Fibroblast of lung (primary cell): ENCODE results near the gene NUP93. TPM values are rescaled to one million over a fixed set of nuclear protein-coding genes. Genes with fewer than 3 reads are reported as not detected.
"Not testable (repeated sequence)": the region's sequence is repeated elsewhere in the genome, so short reads cannot be mapped to it uniquely, and the experiment has no call there.

Experiments used
- DNase-seq, 2 donors: peaks; one replicate each; pipeline versions ENCODE4 v3.0.0 to v3.0.0-alpha.2; 2010; ENCODE audit warnings: low read depth in 2 of 2
- H2AFZ ChIP-seq: 2 replicates; pipeline ENCODE4 v1.5.1; 2012; ENCODE audit warnings: low read length, control low read depth, inconsistent platforms
- H3K27ac ChIP-seq: 2 replicates; pipeline ENCODE4 v1.5.1; 2011; ENCODE audit warnings: low read length, control low read depth; ENCODE audit not compliant: insufficient read depth
- H3K27me3 ChIP-seq: 2 replicates; pipeline ENCODE4 v1.5.1; 2011; ENCODE audit warnings: mild to moderate bottlenecking, low read length; ENCODE audit not compliant: control insufficient read depth, insufficient read depth
- H3K36me3 ChIP-seq: 2 replicates; pipeline ENCODE4 v1.5.1; 2011; ENCODE audit warnings: low read length; ENCODE audit not compliant: control insufficient read depth, insufficient read depth
- H3K4me1 ChIP-seq: 2 replicates; pipeline ENCODE4 v1.5.1; 2011; ENCODE audit warnings: low read length; ENCODE audit not compliant: control insufficient read depth, insufficient read depth; ENCODE audit errors: extremely low read depth
- H3K4me2 ChIP-seq: 2 replicates; pipeline ENCODE4 v1.5.1; 2011; ENCODE audit warnings: low read length, control low read depth; ENCODE audit not compliant: insufficient read depth; ENCODE audit errors: extremely low read depth
- H3K4me3 ChIP-seq, 4 experiments: fragments of 200-600 bp in 1 of 4; sonication (generic) in 1 of 4; replicated peaks in 1 of 4; 2 replicates each; pipeline ENCODE4 v1.5.1; 2011 to 2016; ENCODE audit warnings: low read length in 4 of 4, low read depth in 3 of 4, mild to moderate bottlenecking in 3 of 4, control low read depth in 2 of 4, inconsistent platforms in 1 of 4, mixed read lengths in 1 of 4; ENCODE audit not compliant: insufficient read depth in 1 of 4; ENCODE audit errors: control extremely low read depth in 1 of 4
- H3K79me2 ChIP-seq: 2 replicates; pipeline ENCODE4 v1.5.1; 2012; ENCODE audit warnings: mild to moderate bottlenecking, low read length, inconsistent platforms; ENCODE audit not compliant: control insufficient read depth, insufficient read depth
- H3K9ac ChIP-seq: 2 replicates; pipeline ENCODE4 v1.5.1; 2011; ENCODE audit warnings: mild to moderate bottlenecking, low read length, control low read depth; ENCODE audit not compliant: insufficient read depth
- H3K9me3 ChIP-seq: 2 replicates; pipeline ENCODE4 v1.5.1; 2012; ENCODE audit warnings: low read depth, low read length; ENCODE audit not compliant: control insufficient read depth, insufficient read depth
- H4K20me1 ChIP-seq: 2 replicates; pipeline ENCODE4 v1.5.1; 2011; ENCODE audit warnings: low read length; ENCODE audit not compliant: control insufficient read depth, insufficient read depth; ENCODE audit errors: extremely low read depth
- EZH2 ChIP-seq: IDR thresholded peaks from 2 replicates; pipeline ENCODE4 v1.5.1; 2012; ENCODE audit warnings: low read length, control low read depth, mild to moderate bottlenecking; ENCODE audit errors: missing control alignments
- polyA plus RNA-seq, 2 donors: library from polyadenylated mRNA; depleted of rRNA in 1 of 2; stranded (reverse) in 1 of 2; unstranded in 1 of 2; fragments of >200 nt; gene quantifications; 2 replicates each; pipeline ENCODE4 v1.2.1, GENCODE V29; 2011 to 2012; ENCODE audit warnings: missing spikeins in 1 of 2
- total RNA-seq: library from RNA; depleted of rRNA; stranded (reverse); fragments of >200 nt; gene quantifications from 2 replicates; pipeline ENCODE4 v1.2.1, GENCODE V29; 2014
- TF ChIP-seq, protein P1 (sequence below), 2 donors: IDR thresholded peaks in 1 of 2; conservative IDR thresholded peaks in 1 of 2; 1 replicate in 1 of 2; 2 replicates in 1 of 2; pipeline ENCODE4 v1.5.1; 2011 to 2012; ENCODE audit warnings: low read length in 2 of 2, control low read depth in 1 of 2, inconsistent platforms in 1 of 2, low read depth in 1 of 2, mild to moderate bottlenecking in 1 of 2

The NUP93 gene
- total and polyA plus RNA-seq, 2 donors (not counting 1 experiment from before 2014, with no cell fraction given): 37.6 to 42.9 TPM

DNA sequence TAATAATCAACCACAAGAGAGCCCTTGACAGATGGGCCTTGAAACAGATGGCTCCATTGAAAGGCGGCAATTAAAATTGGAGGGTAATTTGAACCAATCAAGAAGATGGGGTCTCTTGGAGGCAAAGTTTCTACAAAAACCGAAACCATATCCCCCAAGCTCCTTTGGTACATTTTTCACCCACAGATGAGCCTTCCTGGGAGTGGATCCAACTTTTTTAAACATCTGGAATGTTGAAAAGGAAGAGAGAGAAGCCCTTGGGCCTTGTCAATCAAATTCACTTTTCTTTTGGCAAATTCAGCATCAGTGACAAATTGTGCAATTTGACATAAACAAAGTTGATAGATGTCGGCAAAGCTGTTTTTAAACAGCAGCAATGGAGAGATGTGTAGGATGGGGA is 13.2 kb upstream of the NUP93 start:
- no peaks in the 10 kb centered on the region for H3K79me2 ChIP-seq
- H3K9ac ChIP-seq: no peak overlapping the region
- H3K27me3 ChIP-seq: no peaks in the 10 kb centered on the region
- no peak overlapping the region for H2AFZ ChIP-seq
- no peak for DNase-seq
- H3K9me3 ChIP-seq: no peaks in the 10 kb centered on the region
- H3K4me3 ChIP-seq: no peak overlapping the region
- no peaks in the 10 kb centered on the region for H3K4me1 ChIP-seq
- H3K36me3 ChIP-seq: no peaks in the 10 kb centered on the region
- TF ChIP-seq EZH2: no peak
- TF ChIP-seq, protein P1, sequence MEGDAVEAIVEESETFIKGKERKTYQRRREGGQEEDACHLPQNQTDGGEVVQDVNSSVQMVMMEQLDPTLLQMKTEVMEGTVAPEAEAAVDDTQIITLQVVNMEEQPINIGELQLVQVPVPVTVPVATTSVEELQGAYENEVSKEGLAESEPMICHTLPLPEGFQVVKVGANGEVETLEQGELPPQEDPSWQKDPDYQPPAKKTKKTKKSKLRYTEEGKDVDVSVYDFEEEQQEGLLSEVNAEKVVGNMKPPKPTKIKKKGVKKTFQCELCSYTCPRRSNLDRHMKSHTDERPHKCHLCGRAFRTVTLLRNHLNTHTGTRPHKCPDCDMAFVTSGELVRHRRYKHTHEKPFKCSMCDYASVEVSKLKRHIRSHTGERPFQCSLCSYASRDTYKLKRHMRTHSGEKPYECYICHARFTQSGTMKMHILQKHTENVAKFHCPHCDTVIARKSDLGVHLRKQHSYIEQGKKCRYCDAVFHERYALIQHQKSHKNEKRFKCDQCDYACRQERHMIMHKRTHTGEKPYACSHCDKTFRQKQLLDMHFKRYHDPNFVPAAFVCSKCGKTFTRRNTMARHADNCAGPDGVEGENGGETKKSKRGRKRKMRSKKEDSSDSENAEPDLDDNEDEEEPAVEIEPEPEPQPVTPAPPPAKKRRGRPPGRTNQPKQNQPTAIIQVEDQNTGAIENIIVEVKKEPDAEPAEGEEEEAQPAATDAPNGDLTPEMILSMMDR (conservative IDR thresholded peaks at IDR 0.05 in 1 of 2, IDR thresholded peaks at IDR 0.05 in 1 of 2; ENCODE audit: low read depth in 1 of 2, low read length in 2 of 2): no peak
- no peak overlapping the region for H3K4me2 ChIP-seq
- H4K20me1 ChIP-seq: no peaks in the 10 kb centered on the region
- no peak overlapping the region for H3K27ac ChIP-seq

GRCh38 chr16:56717532-56717931 is 12.4 kb upstream of the NUP93 start:
- not testable (repeated sequence) for H3K27ac ChIP-seq, H3K9me3 ChIP-seq, H3K9ac ChIP-seq, H3K79me2 ChIP-seq, H3K4me2 ChIP-seq, H4K20me1 ChIP-seq, H3K4me3 ChIP-seq, H3K27me3 ChIP-seq, DNase-seq, H2AFZ ChIP-seq, H3K4me1 ChIP-seq, H3K36me3 ChIP-seq

- Histone ChIP-seq H3K4me1 (no peaks in the 10 kb centered on the region), H3K9me3 (no peaks in the 10 kb centered on the region), H3K27me3 (no peaks in the 10 kb centered on the region), H3K79me2 (no peaks in the 10 kb centered on the region), H2AFZ (no peak overlapping the region), H3K36me3 (no peaks in the 10 kb centered on the region), H3K27ac (no peak overlapping the region), H3K4me3 (no peak overlapping the region), H4K20me1 (no peaks in the 10 kb centered on the region), H3K4me2 (no peak overlapping the region), H3K9ac (no peak overlapping the region)
- no peak for DNase-seq
- TF ChIP-seq EZH2: no peak
- TF ChIP-seq, protein P1 (conservative IDR thresholded peaks at IDR 0.05 in 1 of 2, IDR thresholded peaks at IDR 0.05 in 1 of 2; ENCODE audit: low read depth in 1 of 2, low read length in 2 of 2): no peak
Measured at GRCh38 chr16:56722200-56722842, 7.6 kb upstream of the NUP93 start.
